GM18951 (cell line): Measurements from ENCODE around the gene PLCB3.

ENCODE experiments used
- POLR2A ChIP-seq: IDR thresholded peaks from 4 replicates; pipeline ENCODE4 v1.6.1; 2011; ENCODE audit warnings: mild to moderate bottlenecking; ENCODE audit not compliant: insufficient read length, insufficient read depth; ENCODE audit errors: extremely low read depth
- in situ Hi-C: fragments of 300-500 bp; cut with MboI; formaldehyde crosslinking; loops from one replicate; pipeline ENCODE4 v1.12.0; 2022; ENCODE audit warnings: low sequenced_read_pairs, mixed read lengths, inconsistent platforms; ENCODE audit not compliant: unreplicated experiment

PLCB3 gene

DNA sequence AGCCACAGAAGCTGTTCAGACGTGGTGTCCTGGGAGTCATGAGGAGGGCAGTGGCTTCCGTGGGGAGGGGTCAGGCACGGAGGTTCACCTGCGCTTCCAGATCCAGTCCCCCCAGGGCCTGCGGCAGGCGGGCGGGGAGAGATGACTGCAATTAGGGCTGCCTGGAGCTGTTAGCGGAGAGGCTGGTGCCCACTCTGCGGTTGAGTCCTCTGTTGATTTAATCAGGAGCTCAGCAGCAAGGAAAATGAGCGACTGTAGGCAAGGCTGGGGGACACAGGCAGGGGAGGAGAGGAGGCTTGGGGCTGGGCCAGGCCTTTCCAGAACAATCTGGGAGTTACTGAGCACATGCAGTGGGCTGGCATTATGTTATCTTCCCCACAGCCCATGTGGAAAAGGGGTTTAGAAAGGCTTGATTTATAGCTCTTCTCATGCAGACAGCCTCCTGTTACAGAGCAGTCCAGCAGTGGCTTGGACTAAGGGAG is 13.1 kb downstream of the PLCB3 start:
- in situ Hi-C loops, result no loop called here
- no peak for TF ChIP-seq POLR2A

DNA sequence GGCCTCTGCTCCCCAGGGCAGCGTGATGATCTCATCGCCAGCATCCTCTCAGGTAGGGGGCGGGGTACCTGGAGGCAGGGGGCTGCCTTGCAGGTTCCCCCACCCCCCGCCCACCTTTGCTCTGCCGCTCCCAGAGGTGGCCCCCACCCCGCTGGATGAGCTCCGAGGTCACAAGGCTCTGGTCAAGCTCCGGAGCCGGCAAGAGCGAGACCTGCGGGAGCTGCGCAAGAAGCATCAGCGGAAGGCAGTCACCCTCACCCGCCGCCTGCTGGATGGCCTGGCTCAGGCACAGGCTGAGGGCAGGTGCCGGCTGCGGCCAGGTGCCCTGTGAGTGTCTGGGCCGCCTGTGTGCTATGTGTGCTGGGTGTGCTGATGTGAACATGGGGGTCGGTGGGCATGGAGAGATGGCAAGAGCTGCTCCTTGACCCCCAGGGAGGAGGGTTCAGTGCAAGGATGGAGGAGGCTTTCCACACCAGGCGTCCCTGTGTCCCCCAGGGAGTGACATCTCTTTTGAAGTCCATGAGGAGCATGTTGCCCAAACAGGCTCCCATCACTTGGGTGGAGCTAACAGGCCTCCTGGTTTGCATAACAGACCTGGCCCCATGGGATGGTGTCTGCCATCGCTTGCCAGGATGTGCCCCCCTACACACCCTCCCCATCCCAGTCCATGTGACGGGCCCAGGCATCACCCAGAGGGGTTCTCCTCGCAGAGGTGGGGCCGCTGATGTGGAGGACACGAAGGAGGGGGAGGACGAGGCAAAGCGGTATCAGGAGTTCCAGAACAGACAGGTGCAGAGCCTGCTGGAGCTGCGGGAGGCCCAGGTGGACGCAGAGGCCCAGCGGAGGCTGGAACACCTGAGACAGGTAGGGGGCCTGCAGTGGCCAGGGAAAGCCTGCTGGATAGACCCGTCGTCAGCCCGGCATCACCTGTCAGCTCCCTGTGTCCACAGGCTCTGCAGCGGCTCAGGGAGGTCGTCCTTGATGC is 14.1 kb downstream of the PLCB3 start:
- in situ Hi-C loops, result no loop called here
- no peak for TF ChIP-seq POLR2A

DNA sequence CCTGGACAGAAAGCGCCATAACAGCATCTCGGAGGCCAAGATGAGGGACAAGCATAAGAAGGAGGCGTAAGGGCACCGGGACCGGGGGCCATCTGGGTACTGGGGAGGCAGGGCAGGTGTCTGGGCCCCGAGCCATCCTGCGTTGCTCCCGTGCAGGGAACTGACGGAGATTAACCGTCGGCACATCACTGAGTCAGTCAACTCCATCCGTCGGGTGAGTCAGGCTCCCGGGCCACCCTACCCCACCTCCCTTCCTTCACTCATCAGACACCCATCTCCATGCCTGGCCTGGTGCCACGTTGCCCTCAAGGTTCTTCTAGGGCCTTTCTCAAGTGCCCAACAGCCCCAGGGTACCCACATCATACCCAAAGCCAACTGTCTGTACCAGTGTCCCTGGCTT is 15.0 kb downstream of the PLCB3 start:
- no peak for TF ChIP-seq POLR2A
- in situ Hi-C loops, result no loop called here

DNA sequence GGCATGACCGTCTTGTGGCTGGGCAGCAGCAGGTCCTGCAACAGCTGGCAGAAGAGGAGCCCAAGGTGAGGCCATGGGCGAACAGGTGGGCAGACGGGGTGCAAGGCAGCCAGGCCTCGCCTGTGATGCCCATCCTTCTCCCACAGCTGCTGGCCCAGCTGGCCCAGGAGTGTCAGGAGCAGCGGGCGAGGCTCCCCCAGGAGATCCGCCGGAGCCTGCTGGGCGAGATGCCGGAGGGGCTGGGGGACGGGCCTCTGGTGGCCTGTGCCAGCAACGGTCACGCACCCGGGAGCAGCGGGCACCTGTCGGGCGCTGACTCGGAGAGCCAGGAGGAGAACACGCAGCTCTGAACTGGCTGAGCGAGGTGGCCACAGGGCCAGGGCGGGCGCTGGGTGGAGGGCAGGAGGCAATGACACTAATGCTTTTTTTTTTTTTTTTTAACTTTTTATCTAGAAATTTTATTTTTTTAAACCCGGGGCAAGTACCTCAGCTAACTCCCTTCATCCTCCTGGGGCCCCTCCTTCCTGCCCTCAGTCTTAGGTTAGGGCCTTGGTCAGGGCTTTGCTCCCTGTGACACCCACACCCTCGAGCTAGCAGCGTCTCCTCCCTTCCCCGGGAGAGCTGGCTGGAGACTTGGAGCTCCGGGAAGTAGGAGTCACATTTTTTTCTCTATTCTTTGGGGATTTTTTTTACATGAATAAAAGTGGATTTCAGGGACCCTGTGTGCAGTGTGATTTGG is 16.0 kb downstream of the PLCB3 start:
- no peak for TF ChIP-seq POLR2A
- in situ Hi-C loops, result no loop called here

DNA sequence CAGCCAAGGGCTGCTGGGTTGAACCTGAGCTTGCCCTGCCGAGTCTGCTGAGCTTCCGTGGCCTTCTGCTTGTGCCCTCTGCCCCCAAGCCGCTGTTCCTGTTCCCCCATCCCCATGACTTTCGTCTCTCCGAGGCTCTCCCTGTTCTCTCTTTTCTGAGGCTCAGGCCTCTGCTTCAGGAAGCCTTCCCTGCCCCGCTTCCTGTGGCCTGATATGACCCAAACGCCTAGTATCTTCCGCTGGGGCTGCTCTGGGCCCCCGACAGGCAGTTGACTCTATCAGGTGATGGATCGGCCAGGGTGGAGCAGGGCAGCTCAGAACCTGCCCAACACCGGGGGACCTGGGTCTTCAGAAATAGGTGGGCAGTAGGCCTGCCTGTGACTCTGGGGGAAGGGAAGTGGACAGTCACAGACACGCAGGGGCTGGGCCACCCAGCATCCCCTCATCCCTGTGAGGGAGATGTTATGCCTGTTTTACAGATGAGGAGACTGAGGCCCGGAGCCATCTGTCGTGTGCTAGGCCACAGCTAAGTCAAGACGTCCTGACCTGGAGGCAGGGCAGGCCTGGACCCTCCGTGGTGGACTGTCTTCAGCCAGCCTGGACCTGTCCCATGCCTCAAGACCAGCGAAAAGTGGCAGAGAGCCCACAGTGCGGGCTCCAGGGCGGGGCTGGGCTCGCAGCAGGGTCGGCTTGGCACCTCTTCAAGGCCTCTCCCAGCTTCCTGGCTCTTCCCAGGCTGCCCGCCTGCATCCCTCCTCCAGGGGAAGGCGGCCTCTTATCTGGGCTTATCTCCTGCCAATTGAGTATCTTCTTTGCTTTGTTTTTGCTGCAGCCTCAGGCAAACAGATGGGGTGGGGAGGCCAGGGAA is 16.9 kb downstream of the PLCB3 start:
- no peak for TF ChIP-seq POLR2A
- in situ Hi-C loops, result no loop called here

DNA sequence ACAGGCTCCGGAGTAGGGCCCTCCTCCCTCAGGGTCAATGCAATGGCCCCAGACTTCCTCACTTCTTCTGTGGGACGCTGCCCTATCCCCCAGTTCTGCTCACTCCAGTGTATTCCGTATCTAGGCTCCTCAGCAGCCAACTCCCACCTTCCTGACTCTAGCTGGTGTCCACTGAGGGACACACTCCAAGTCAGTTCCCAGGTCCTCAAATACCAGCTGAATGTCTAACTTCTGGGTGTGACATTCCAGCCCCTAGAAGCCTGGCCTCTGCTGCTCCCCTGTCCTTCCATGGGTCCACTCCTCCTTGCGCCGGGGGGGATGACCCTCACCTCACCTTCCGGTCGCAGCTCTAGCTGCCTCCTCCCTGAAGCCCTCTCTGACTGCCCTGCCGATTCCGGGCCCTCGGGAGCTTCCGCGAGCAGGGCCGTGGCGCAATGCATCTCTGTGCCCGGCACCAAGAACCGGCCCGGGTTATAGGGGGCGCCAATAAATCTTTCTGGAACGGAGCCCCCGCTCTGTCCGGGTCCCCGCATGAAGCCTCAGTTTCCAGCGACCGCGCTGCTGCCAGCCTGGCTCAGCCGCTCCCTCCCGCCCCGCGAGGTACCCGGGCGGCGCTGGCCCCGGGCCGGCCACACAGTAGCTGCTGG is 17.7 kb downstream of the PLCB3 start:
- no peak for TF ChIP-seq POLR2A
- in situ Hi-C loops, result no loop called here

DNA sequence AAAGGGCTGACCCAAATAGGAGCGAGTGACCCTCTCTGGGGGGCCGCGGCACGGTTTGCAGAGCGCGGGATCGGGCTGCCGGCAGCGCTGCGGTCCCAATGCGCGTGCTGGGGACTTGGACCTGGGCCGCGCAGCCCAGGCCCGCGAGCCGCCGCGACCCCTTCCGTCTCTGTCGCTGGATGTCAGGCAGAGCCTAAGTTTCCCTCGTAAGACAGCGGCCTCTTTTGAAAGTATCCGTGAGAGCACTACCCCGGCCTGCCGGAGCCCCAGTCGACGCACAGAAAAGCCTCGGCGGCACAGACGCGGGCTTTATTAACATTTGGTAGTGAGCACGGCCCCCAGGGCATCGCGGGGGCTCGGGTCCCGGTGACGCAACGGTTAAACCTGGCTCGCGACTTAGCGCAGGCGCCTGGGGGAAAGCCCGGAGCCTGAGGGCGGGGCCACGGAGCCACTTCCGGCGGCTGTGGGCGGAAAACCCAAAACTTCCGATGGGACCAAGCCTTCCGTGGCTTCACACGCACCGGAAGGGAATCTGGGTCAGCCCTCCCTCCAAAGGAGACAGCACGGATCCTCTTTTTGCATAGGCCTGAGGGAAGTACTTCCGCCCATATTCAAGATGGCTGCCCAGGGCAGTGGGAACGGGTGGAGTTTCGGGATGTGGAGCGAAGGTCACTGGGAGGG is 18.4 kb downstream of the PLCB3 start:
- peak; percentile 75 for TF ChIP-seq POLR2A
- in situ Hi-C loops, result no loop called here

DNA sequence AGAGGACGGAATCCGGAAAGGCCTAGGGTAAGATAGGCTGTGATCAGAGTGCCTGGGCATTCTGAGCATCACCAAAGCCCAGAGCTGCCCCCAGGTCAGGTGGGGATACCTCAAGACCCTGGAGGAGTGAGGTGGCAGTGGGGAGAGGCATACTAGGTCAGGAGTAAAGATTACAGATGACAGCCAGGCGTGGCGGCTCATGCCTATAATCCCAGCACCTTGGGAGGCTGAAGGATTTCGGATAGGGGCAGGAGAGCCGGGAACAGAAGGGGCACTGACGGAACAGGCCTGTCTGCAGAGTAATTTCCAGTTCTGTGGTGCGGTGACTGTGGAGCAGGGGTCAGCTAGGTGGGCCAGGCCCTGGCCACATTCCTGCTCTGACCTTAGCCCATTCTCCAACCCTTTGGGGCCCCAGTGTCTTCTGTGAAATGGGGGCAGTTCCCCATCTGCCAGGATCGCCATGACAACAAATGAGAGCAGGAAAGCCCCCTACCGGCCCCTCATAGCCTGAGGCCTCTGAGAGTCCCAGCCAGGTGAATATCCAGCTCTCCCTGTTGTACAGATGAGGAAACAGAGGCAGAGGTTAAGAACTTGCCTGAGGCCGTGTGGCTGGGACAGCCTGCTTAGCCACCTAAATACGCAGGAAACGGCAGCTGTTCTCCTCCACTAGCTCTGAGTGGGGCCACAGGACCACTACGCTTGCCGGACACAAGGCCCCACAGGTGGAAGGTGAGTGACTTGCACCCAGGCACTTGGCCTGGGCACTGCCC is 23.9 kb downstream of the PLCB3 start:
- no peak for TF ChIP-seq POLR2A
- in situ Hi-C loops, result no loop called here

DNA sequence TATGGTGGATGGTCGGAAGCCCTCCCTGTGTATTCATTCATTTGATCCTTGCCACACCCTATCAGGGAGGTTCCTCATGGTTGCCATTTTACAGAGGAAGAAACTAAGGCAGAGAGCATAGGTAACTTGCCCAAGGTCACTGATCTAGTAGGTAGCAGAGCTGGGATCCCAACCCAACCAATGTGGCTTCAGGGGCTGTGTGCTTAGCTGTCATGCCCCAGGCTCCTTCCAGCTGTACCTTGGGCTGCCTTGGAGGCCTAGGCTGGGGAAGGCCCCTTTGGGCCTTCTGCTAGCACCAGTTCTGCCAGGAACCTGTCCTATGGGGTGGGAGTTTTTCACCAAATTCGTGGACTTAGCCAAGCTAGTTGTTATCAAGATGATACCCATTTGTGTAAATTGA is 24.5 kb downstream of the PLCB3 start:
- no peak for TF ChIP-seq POLR2A
- in situ Hi-C loops, result no loop called here

DNA sequence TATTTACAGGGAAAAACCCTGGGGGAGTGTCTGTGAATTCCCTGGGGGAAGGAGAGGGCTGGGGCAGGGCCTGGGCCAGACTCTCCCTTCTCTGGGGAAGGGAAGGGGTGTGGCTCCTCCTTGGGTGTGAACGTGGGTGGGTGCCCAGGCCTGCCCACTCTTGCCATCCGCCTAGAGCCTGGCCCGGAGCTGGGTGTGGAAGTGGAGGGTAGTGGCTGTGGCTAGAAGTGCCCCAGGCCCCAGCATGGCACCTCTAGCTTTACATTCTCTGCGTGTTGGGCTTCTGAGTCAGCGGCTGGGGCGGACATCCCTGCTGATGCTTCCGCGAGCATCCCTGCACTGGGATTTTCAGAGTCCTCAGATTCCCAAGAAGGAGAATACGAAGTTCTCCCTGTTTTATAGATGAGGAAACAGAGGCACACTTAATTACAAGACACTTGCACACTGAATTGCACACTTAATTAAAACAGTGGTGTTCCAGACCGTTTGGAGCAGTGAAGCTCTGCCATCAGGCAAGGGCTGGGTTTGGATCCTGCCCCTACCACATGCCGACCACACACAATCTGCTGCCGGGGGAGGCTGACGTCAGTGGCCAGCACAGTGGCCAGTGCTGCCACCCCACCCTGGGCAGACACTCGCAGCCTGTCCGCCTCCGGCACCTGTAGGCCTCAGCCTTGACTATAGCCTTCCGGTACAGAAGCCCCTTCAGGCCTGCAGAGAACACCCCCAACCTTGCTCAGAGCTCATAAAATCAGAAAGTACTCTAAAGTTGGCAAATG is 25.5 kb downstream of the PLCB3 start:
- no peak for TF ChIP-seq POLR2A
- in situ Hi-C loops, result no loop called here
